Upper lobe of left lung (tissue), 4 donors: ENCODE measurements around the gene MORC2.

Source experiments
- CTCF ChIP-seq, 6 experiments: fragments of 450-650 bp in 4 of 6; fragments of 200-600 bp in 2 of 6; sonication (generic) in 2 of 6; IDR thresholded peaks; one replicate each; pipeline ENCODE4 v1.5.1; 2016 to 2019; ENCODE audit warnings: antibody characterized with exemption in 6 of 6
- POLR2A ChIP-seq, 4 donors: fragments of 450-650 bp; IDR thresholded peaks; one replicate each; pipeline ENCODE4 v1.5.1; 2016 to 2017; ENCODE audit warnings: antibody characterized with exemption in 4 of 4, mild to moderate bottlenecking in 2 of 4

DNA sequence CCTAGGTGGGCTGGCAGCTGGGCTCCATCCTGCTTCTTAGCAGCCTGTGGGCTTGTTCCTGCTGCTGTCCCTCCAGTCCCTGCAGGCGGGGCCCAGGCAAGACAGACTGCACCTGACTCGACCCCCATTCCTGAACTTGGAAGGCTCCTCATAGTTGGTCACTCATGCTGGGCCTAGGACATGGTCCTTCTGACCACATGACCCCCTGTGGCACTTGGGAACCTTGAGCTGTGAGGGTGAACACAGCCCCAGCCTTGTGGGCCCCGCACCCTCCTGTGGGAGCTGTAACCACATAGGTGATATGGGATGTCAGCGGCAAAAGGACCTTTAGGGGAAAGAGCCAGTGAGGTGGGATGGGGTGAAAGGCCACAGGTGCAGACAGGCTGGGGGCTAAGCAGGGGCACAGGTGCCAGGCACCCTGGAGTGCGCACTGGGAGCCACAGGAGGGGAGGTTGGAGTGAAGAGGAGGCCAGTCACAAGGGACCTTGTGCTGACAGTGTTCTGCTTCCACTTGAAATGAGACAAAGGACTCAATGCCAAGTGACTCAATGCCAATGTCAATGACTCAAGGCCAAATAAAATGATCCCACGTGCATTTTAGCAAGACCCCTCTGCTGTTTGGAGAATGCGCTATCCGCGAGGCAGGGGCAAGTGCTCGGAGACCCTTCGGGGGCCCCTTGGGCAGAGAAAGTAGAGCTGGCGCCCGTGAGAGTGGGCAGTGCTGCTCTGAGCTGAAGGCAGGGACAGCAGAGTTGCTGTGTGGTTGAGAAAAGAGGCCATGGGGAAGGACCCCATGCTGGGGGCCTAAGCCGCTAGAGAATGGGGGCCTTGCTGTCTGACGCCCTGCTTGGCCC is 90.7 kb downstream of the MORC2 start:
- TF ChIP-seq CTCF (IDR thresholded peaks at IDR 0.05) (no peak), POLR2A (IDR thresholded peaks at IDR 0.05) (no peak)
